Osteoblast (primary cell): ENCODE data around the gene ZNF18. TPM values are rescaled to one million over a fixed set of nuclear protein-coding genes. Genes with fewer than 3 reads are reported as not detected.

ENCODE experiments used
- DNase-seq: peaks from one replicate; pipeline ENCODE4 v3.0.0; 2011; ENCODE audit warnings: low spot score, mixed read lengths; ENCODE audit not compliant: insufficient read length; ENCODE audit errors: missing footprints
- H2AFZ ChIP-seq: 2 replicates; pipeline ENCODE4 v1.6.0; 2011; ENCODE audit warnings: mild to moderate bottlenecking, low read length
- H3K27ac ChIP-seq: 2 replicates; pipeline ENCODE4 v1.5.1; 2011; ENCODE audit warnings: mild to moderate bottlenecking, low read depth, low read length, moderate library complexity
- H3K27me3 ChIP-seq: 2 replicates; pipeline ENCODE4 v1.6.0; 2012; ENCODE audit warnings: mild to moderate bottlenecking, control low read depth, inconsistent platforms, low read length, moderate library complexity; ENCODE audit not compliant: insufficient read depth
- H3K36me3 ChIP-seq: 2 replicates; pipeline ENCODE4 v1.5.1; 2011; ENCODE audit warnings: mild to moderate bottlenecking, low read length, control low read depth, moderate library complexity; ENCODE audit not compliant: insufficient read depth
- H3K4me1 ChIP-seq: 2 replicates; pipeline ENCODE4 v1.5.1; 2011; ENCODE audit warnings: mild to moderate bottlenecking, low read length, control low read depth, moderate library complexity; ENCODE audit not compliant: insufficient read depth
- H3K4me2 ChIP-seq: 2 replicates; pipeline ENCODE4 v1.6.0; 2011; ENCODE audit warnings: mild to moderate bottlenecking, low read length; ENCODE audit not compliant: insufficient read depth
- H3K4me3 ChIP-seq: fragments of 200-600 bp; sonication (generic); 3 replicates; pipeline ENCODE4 v1.5.1; 2012; ENCODE audit warnings: mild to moderate bottlenecking, low read length, inconsistent platforms; ENCODE audit not compliant: insufficient read depth
- H3K79me2 ChIP-seq: 2 replicates; pipeline ENCODE4 v1.6.0; 2012; ENCODE audit warnings: mild to moderate bottlenecking, low read length, control low read depth, inconsistent platforms; ENCODE audit not compliant: insufficient read depth
- H3K9me3 ChIP-seq: 2 replicates; pipeline ENCODE4 v1.5.1; 2011; ENCODE audit warnings: low read depth, low read length, control low read depth
- H4K20me1 ChIP-seq: 2 replicates; pipeline ENCODE4 v1.6.0; 2012; ENCODE audit warnings: mild to moderate bottlenecking, low read length, control low read depth; ENCODE audit not compliant: insufficient read depth
- CTCF ChIP-seq: IDR thresholded peaks from 2 replicates; pipeline ENCODE4 v1.5.1; 2011; ENCODE audit warnings: mild to moderate bottlenecking, low read depth, low read length, moderate library complexity; ENCODE audit errors: extremely low read depth
- total RNA-seq: library from RNA; depleted of rRNA; stranded (reverse); fragments of >200 nt; gene quantifications from 2 replicates; pipeline ENCODE4 v1.2.3, GENCODE V29; 2012

The ZNF18 gene
- total RNA-seq, 1 donor: 13.4 TPM

- H3K9me3 ChIP-seq: no peaks in the 10 kb centered on the region
- no peak for DNase-seq
- peak overlapping the region; percentile 56 for H3K27ac ChIP-seq
- H2AFZ ChIP-seq: peak overlapping the region; percentile 20
- peak overlapping the region; percentile 90 for H3K4me2 ChIP-seq
- peaks cover 40% of the 10 kb centered on the region for H4K20me1 ChIP-seq
- H3K4me3 ChIP-seq: peak overlapping the region; percentile 77
- peaks cover 60% of the 10 kb centered on the region for H3K79me2 ChIP-seq
- H3K36me3 ChIP-seq: no peaks in the 10 kb centered on the region
- no peak for TF ChIP-seq CTCF
- H3K27me3 ChIP-seq: peaks cover 10% of the 10 kb centered on the region
- H3K4me1 ChIP-seq: peaks cover 7% of the 10 kb centered on the region
Observed at GRCh38 chr17:12021623-12022140, 24.4 kb upstream of the ZNF18 start.

GRCh38 chr17:12020642-12021622, 23.7 kb upstream of the ZNF18 start, which contains the start of gene MAP2K4:
Gene MAP2K4, plus strand, starts transcription at chr17:12020877. Its CDS starts 10 bp downstream, at chr17:12020887.
- Histone ChIP-seq H3K36me3 (no peaks in the 10 kb centered on the region), H3K27ac (peak within 1 kb of the TSS; percentile 56), H3K9me3 (no peaks in the 10 kb centered on the region), H3K79me2 (peaks cover 52% of the 10 kb centered on the region), H3K27me3 (peaks cover 10% of the 10 kb centered on the region), H4K20me1 (peaks cover 34% of the 10 kb centered on the region), H3K4me3 (peak within 1 kb of the TSS; percentile 77), H3K4me1 (peaks cover 7% of the 10 kb centered on the region), H3K4me2 (peak within 1 kb of the TSS; percentile 90), H2AFZ (peak within 1 kb of the TSS; percentile 91)
- TF ChIP-seq CTCF: no peak
- DNase-seq: peak; percentile 99

GRCh38 chr17:12007466-12007865, 10.2 kb upstream of the ZNF18 start:
- no peaks in the 10 kb centered on the region for H4K20me1 ChIP-seq
- H3K27me3 ChIP-seq: no peaks in the 10 kb centered on the region
- H3K4me2 ChIP-seq: no peak overlapping the region
- no peak overlapping the region for H3K27ac ChIP-seq
- H3K36me3 ChIP-seq: no peaks in the 10 kb centered on the region
- H3K9me3 ChIP-seq: no peaks in the 10 kb centered on the region
- H3K4me1 ChIP-seq: no peaks in the 10 kb centered on the region
- TF ChIP-seq CTCF: no peak
- no peak overlapping the region for H2AFZ ChIP-seq
- H3K79me2 ChIP-seq: no peaks in the 10 kb centered on the region
- no peak overlapping the region for H3K4me3 ChIP-seq
- DNase-seq: no peak

GRCh38 chr17:11999696-12000095, 2.4 kb upstream of the ZNF18 start:
- no peak overlapping the region for H2AFZ ChIP-seq
- no peaks in the 10 kb centered on the region for H3K9me3 ChIP-seq
- no peak overlapping the region for H3K4me3 ChIP-seq
- H3K36me3 ChIP-seq: no peaks in the 10 kb centered on the region
- no peak for TF ChIP-seq CTCF
- H3K27me3 ChIP-seq: no peaks in the 10 kb centered on the region
- no peak for DNase-seq
- peaks cover 14% of the 10 kb centered on the region for H3K4me1 ChIP-seq
- H3K27ac ChIP-seq: no peak overlapping the region
- H4K20me1 ChIP-seq: no peaks in the 10 kb centered on the region
- H3K4me2 ChIP-seq: no peak overlapping the region
- H3K79me2 ChIP-seq: peaks cover 9% of the 10 kb centered on the region
